GM23248 (cell line): Measurements from ENCODE around the gene KRT15. TPM values are rescaled to one million over a fixed set of nuclear protein-coding genes. Genes with fewer than 3 reads are reported as not detected.

Experiments used
- DNase-seq: peaks from one replicate; pipeline ENCODE4 v3.0.0-alpha.2; 2015
- H2AFZ ChIP-seq: fragments of 200-600 bp; sonication (generic); 2 replicates; pipeline ENCODE4 v1.6.1; 2016; ENCODE audit warnings: antibody characterized with exemption
- H3F3A ChIP-seq: fragments of 200-600 bp; sonication (generic); 2 replicates; pipeline ENCODE4 v1.6.1; 2016; ENCODE audit warnings: mild to moderate bottlenecking, antibody characterized with exemption, mixed run types; ENCODE audit not compliant: insufficient read depth
- H3K27ac ChIP-seq: fragments of 200-600 bp; sonication (generic); 2 replicates; pipeline ENCODE4 v1.5.1; 2016; ENCODE audit warnings: mild to moderate bottlenecking
- H3K27me3 ChIP-seq: fragments of 200-600 bp; sonication (generic); replicated peaks from 2 replicates; pipeline ENCODE4 v1.6.1; 2016; ENCODE audit warnings: mild to moderate bottlenecking; ENCODE audit not compliant: insufficient read depth
- H3K36me3 ChIP-seq: fragments of 200-600 bp; sonication (generic); 2 replicates; pipeline ENCODE4 v1.6.1; 2016; ENCODE audit warnings: low read depth, mild to moderate bottlenecking
- H3K4me1 ChIP-seq: fragments of 200-600 bp; sonication (generic); 2 replicates; pipeline ENCODE4 v1.6.1; 2016; ENCODE audit warnings: mild to moderate bottlenecking; ENCODE audit not compliant: insufficient read depth
- H3K4me2 ChIP-seq: fragments of 200-600 bp; sonication (generic); one replicate; pipeline ENCODE4 v1.6.1; 2016; ENCODE audit warnings: mild to moderate bottlenecking; ENCODE audit not compliant: unreplicated experiment
- H3K4me3 ChIP-seq: fragments of 200-600 bp; sonication (generic); 2 replicates; pipeline ENCODE4 v1.5.1; 2016; ENCODE audit warnings: mild to moderate bottlenecking
- H3K79me2 ChIP-seq: fragments of 200-600 bp; sonication (generic); 2 replicates; pipeline ENCODE4 v1.6.1; 2016; ENCODE audit warnings: mild to moderate bottlenecking; ENCODE audit not compliant: insufficient read depth
- H3K9ac ChIP-seq: fragments of 200-600 bp; sonication (generic); 2 replicates; pipeline ENCODE4 v1.6.1; 2016; ENCODE audit warnings: mild to moderate bottlenecking
- H3K9me2 ChIP-seq: fragments of 200-600 bp; sonication (generic); 2 replicates; pipeline ENCODE4 v1.6.1; 2016; ENCODE audit warnings: mixed run types, mild to moderate bottlenecking, moderate library complexity; ENCODE audit not compliant: insufficient read depth
- H3K9me3 ChIP-seq: fragments of 200-600 bp; sonication (generic); one replicate; pipeline ENCODE4 v1.6.1; 2017; ENCODE audit warnings: low read depth
- H4K20me1 ChIP-seq: fragments of 200-600 bp; sonication (generic); 2 replicates; pipeline ENCODE4 v1.6.0; 2016; ENCODE audit not compliant: insufficient read depth
- EZH2 ChIP-seq: fragments of 200-600 bp; sonication (generic); IDR thresholded peaks from 2 replicates; pipeline ENCODE4 v1.6.1; 2018; ENCODE audit warnings: antibody characterized with exemption, mild to moderate bottlenecking; ENCODE audit not compliant: insufficient read depth, poor library complexity, severe bottlenecking
- EZH2phosphoT487 ChIP-seq: fragments of 200-600 bp; sonication (generic); IDR thresholded peaks from 2 replicates; pipeline ENCODE4 v1.6.1; 2018; ENCODE audit warnings: antibody characterized with exemption, moderate library complexity, mild to moderate bottlenecking, low read depth; ENCODE audit not compliant: insufficient read depth
- whole genome bisulfite sequencing, 2 experiments: methylation state at CpG; one replicate each; pipeline ENCODE4 v1.1.6; 2015 to 2017; ENCODE audit warnings: low lambda C conversion rate in 2 of 2, low coverage in 1 of 2; ENCODE audit errors: missing lambda C conversion rate in 2 of 2; 5-methylcytosine and 5-hydroxymethylcytosine counted together
- in situ Hi-C: fragments of 300-500 bp; cut with MboI; formaldehyde crosslinking; loops from 2 replicates; pipeline ENCODE4 v1.15.0; 2020
- polyA plus RNA-seq: library from polyadenylated mRNA; unstranded; fragments of >200 nt; fragmentation: Nextera tagmentation; extraction: Ambion mirVana; gene quantifications from 2 replicates; pipeline ENCODE4 v1.2.1, GENCODE V29; 2016
- total RNA-seq: library from RNA; depleted of rRNA; stranded (reverse); fragments of >200 nt; shearing (Covaris generic); gene quantifications from 2 replicates; pipeline ENCODE4 v1.2.3, GENCODE V29; 2014

Gene KRT15
- total and polyA plus RNA-seq, 2 experiments from 2014 or later = 0.65 to 2.3 TPM

DNA sequence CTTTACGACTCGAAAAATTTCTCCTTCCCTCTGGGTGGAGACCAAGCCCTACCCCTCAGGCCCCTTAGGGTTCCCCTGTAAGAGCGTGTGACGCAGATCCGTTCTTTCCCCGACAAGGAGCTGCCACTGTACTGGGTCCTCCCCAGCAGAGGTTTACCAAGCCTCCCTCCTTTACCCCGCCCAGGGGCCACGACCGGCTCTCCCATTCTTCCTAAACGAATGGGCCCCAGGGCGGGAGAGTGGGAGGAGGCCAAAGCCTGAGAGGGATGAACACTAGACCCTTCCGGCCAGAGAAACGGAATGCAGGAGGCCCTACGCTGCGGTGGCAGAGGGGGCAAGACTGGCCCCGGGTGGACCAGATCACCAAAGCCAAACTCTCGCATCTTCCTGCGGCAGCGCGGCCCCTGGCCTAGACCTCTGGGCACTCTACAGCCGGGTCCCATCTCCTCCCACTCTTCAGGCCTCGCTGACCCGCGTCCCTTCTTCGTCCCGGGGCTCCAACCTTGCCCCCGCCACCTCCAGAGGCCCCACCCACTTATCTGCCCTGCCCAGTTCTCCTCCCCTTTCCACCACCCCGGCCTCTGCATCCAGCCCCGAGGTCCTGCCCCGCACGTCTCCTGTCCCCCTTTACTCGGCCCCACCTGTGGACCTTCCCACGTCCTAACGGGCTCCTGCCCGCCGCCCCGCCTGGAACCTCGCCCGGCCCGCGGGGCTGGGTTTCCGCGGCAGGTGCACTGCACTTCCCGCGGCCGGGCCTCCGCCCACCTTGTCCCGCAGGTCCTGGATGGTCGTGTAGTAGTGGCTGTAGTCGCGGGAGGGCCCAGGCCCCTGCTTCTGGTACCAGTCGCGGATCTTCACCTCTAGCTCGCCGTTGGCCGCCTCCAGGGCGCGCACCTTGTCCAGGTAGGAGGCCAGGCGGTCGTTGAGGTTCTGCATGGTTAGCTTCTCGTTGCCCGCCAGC lies 8.7 kb upstream of the KRT15 start:
- Histone ChIP-seq H2AFZ (peak overlapping the region; percentile 73), H3K79me2 (no peaks in the 10 kb centered on the region), H3K9me2 (no peaks in the 10 kb centered on the region), H3K27ac (no peak overlapping the region), H3K36me3 (no peaks in the 10 kb centered on the region), H3K9me3 (no peaks in the 10 kb centered on the region), H3K4me3 (peak overlapping the region; percentile 67), H3K4me2 (peak overlapping the region; percentile 44), H3F3A (0 out of 2 replicates have a peak, but pooled peaks cover 6% of the 10 kb centered on the region), H3K27me3 (no peaks in the 10 kb centered on the region; the same call in 1 of the 2 replicates), H4K20me1 (no peaks in the 10 kb centered on the region), H3K4me1 (peaks cover 25% of the 10 kb centered on the region), H3K9ac (peak overlapping the region; percentile 48)
- in situ Hi-C loops = no loop called here
- DNase-seq = peak; percentile 19
- TF ChIP-seq EZH2phosphoT487 = no peak
- peak; percentile 52 for TF ChIP-seq EZH2
- 17 to 21% methylated on average over 29 to 62 of the region's 62 CpGs for WGBS, 2 experiments

DNA sequence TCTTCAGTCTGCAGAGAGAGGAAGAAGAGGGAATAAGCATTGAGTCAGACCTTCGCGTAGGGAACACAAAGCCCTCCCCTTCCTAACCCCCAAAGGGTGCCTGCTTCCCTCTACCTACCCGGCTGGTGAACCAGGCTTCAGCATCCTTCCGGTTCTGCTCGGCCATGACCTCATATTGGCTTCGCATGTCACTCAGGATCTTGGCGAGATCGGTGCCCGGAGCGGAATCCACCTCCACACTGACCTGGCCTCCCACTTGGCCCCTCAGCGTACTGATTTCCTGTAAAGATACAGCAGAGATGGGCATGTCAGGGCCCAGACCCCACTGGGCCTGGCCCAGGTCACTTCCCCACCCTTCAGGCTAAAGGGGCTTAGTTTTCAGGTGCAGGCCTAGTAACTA lies 5.6 kb upstream of the KRT15 start:
- H3K27ac ChIP-seq = no peak overlapping the region
- 0 out of 2 replicates have a peak, but pooled peaks cover 6% of the 10 kb centered on the region for H3F3A ChIP-seq
- in situ Hi-C loops = no loop called here

DNA sequence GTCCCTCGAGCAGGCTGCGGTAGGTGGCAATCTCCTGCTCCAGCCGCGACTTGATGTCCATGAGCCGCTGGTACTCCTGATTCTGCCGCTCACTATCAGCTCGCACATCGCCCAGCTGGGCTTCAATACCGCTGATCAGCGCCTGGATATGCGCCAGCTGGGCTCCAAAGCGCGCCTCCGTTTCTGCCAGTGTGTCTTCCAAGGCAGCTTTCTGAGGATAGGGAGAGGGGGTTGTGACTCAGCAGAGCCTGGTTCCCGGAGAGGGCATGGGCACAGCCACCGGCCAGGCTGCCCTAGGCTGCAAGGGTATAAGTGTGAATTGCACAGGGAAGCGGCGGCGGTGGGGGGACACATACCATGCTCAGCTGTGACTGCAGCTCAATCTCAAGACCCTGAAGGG lies 5.1 kb upstream of the KRT15 start:
- H4K20me1 ChIP-seq = no peaks in the 10 kb centered on the region
- DNase-seq = no peak
- 86 to 92% methylated on average over 19 of the region's 19 CpGs for WGBS, 2 experiments
- no peaks in the 10 kb centered on the region for H3K9me3 ChIP-seq
- no peaks in the 10 kb centered on the region for H3K9me2 ChIP-seq
- H3K4me3 ChIP-seq = no peak overlapping the region
- no peak overlapping the region for H3K4me2 ChIP-seq
- H2AFZ ChIP-seq = no peak overlapping the region
- H3K4me1 ChIP-seq = peaks cover 17% of the 10 kb centered on the region
- H3K36me3 ChIP-seq = no peaks in the 10 kb centered on the region
- H3F3A ChIP-seq = 0 out of 2 replicates have a peak, but pooled peaks cover 6% of the 10 kb centered on the region
- TF ChIP-seq EZH2phosphoT487 (no peak), EZH2 (no peak)
- H3K9ac ChIP-seq = no peak overlapping the region
- in situ Hi-C loops = no loop called here
- no peaks in the 10 kb centered on the region; the same call in 1 of the 2 replicates for H3K27me3 ChIP-seq
- no peaks in the 10 kb centered on the region for H3K79me2 ChIP-seq
- H3K27ac ChIP-seq = no peak overlapping the region

More for the DNA sequence above, 5.6 kb upstream of the KRT15 start:
- no peaks in the 10 kb centered on the region; the same call in 1 of the 2 replicates for H3K27me3 ChIP-seq
- H3K9me3 ChIP-seq = no peaks in the 10 kb centered on the region
- no peak overlapping the region for H2AFZ ChIP-seq
- no peaks in the 10 kb centered on the region for H4K20me1 ChIP-seq
- no peaks in the 10 kb centered on the region for H3K9me2 ChIP-seq
- DNase-seq = no peak
- H3K4me3 ChIP-seq = no peak overlapping the region
- no peak overlapping the region for H3K9ac ChIP-seq
- peaks cover 20% of the 10 kb centered on the region for H3K4me1 ChIP-seq
- no peak for TF ChIP-seq EZH2phosphoT487
- TF ChIP-seq EZH2 = no peak
- no peaks in the 10 kb centered on the region for H3K36me3 ChIP-seq
- 94 to 97% methylated on average over 11 of the region's 11 CpGs for WGBS, 2 experiments
- no peak overlapping the region for H3K4me2 ChIP-seq
- H3K79me2 ChIP-seq = no peaks in the 10 kb centered on the region

DNA sequence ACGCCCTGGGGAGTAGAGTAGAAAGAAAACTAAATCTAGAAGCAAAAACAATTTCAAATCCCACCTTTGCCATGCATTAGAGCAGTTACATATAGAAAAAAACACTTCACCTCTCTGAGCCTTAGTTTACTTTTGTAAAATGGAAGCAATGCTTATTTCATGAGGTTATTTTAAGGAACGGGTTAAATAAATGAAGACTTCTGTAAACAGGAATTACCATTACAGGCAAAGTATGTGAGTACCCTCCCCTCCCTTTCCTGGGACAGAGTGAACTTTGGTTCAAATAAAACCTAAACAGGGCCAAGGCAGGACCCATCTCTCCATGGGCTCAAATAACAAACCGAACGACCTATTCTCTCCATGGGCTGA lies 4.5 kb upstream of the KRT15 start:
- Histone ChIP-seq H3F3A (0 out of 2 replicates have a peak, but pooled peaks cover 6% of the 10 kb centered on the region), H3K27ac (no peak overlapping the region), H3K36me3 (no peaks in the 10 kb centered on the region), H3K9me2 (no peaks in the 10 kb centered on the region), H3K4me1 (peaks cover 17% of the 10 kb centered on the region), H3K4me3 (no peak overlapping the region), H3K9me3 (no peaks in the 10 kb centered on the region), H3K79me2 (no peaks in the 10 kb centered on the region), H3K4me2 (no peak overlapping the region), H2AFZ (no peak overlapping the region), H3K27me3 (no peaks in the 10 kb centered on the region; the same call in 1 of the 2 replicates), H3K9ac (no peak overlapping the region), H4K20me1 (no peaks in the 10 kb centered on the region)
- WGBS, 2 experiments = 74 to 85% methylated on average over 4 of the region's 4 CpGs
- DNase-seq = no peak
- in situ Hi-C loops = no loop called here
- TF ChIP-seq EZH2 = no peak
- no peak for TF ChIP-seq EZH2phosphoT487
